Measurements from ENCODE around the gene MARS1.

GRCh38 chr12:57450057-57450456 is 37.8 kb upstream of the MARS1 start:
- TF ChIP-seq CTCF (IDR thresholded peaks at IDR 0.05), result no peak
- no peak for TF ChIP-seq POLR2A (IDR thresholded peaks at IDR 0.05)
